M059J (cell line): ENCODE data around the gene RXFP4. TPM values are rescaled to one million over a fixed set of nuclear protein-coding genes. Genes with fewer than 3 reads are reported as not detected.

Source experiments
- DNase-seq: peaks from one replicate; pipeline ENCODE4 v3.0.0-alpha.2; 2012; ENCODE audit warnings: low read depth
- total RNA-seq: library from RNA; depleted of rRNA; stranded (reverse); fragments of >200 nt; shearing (Covaris generic); gene quantifications from 2 replicates; pipeline ENCODE4 v1.2.3, GENCODE V29; 2014

The RXFP4 gene
- total RNA-seq, 1 experiment from 2014 or later, result not detected

GRCh38 chr1:155960081-155960745 is 18.8 kb downstream of the RXFP4 start:
- DNase-seq, result no peak

DNA sequence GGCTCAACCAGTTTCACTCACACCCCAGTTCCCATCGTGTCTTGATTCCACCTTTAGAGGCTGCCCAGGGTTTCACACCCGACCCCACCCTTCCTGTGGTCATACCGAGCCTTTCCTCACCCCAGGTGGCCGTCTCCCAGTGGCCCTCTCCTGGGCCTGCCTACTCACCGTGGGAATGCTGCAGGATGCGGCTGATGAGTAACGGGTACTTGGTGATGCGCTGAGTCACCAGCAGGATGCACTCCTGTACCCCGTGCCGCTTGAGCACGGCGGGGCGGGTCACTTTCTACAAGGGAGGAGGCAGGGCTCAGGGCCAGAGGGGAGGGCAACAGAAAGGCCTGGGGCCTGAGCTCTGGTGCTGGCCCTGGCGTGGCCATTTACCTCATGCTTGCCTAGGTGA is 20.5 kb downstream of the RXFP4 start:
- peak; percentile 98 for DNase-seq

GRCh38 chr1:155962599-155963211 is 21.3 kb downstream of the RXFP4 start:
- peak; percentile 87 for DNase-seq

DNA sequence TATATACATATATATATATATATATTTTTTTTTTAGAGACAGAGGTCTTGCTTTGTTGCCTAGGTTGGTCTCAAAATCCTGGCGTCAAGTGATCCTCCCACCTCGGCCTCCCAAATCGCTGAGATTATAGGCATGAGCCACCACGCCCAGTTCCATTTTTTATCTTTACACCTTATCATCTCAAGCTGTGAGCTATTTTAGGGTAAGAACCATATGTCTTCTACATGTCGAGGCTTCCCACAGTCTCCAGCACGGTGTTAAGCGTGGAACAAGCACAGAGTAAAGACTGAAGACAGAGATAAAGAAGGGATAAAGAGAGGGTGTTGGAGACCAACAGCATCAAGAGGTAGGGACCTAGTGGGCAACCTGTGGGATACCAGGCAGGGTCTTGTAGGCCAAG is 22.8 kb downstream of the RXFP4 start:
- no peak for DNase-seq

GRCh38 chr1:155966135-155966534 is 24.7 kb downstream of the RXFP4 start:
- no peak for DNase-seq

GRCh38 chr1:155966750-155967149 is 25.3 kb downstream of the RXFP4 start:
- DNase-seq, result no peak

- DNase-seq, result no peak
Measured at GRCh38 chr1:155967341-155968050, 26.1 kb downstream of the RXFP4 start.

GRCh38 chr1:155968051-155968400 is 26.6 kb downstream of the RXFP4 start:
- no peak for DNase-seq

- no peak for DNase-seq
Measured at GRCh38 chr1:155968670-155969069, 27.2 kb downstream of the RXFP4 start.

GRCh38 chr1:155969377-155969791 is 27.9 kb downstream of the RXFP4 start:
- no peak for DNase-seq

- peak; percentile 93 for DNase-seq
Measured at GRCh38 chr1:155970531-155971167, 29.2 kb downstream of the RXFP4 start.

- DNase-seq, result no peak
Measured at GRCh38 chr1:155971910-155972809, 30.7 kb downstream of the RXFP4 start.

DNA sequence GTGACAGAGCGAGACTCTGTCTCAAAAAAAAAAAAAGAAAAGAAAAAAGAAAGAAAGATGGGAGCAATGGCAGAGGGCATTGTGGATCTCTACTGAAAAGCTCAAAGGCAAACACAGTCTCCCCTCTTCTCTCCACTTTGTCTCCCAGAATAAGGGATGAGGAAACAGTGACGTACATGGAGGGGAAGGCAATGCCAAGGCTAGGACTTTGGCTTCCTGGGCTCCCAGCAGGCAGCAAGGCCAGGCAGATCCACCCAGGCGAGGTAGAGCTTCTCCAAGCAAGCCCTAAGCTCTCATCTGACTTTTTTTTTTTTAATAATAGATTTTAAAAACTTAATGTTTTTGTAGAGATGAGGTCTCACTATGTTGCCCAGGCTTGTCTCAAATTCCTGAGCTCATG is 32.3 kb downstream of the RXFP4 start:
- DNase-seq, result no peak

GRCh38 chr1:155974208-155975115 is 33.0 kb downstream of the RXFP4 start:
- no peak for DNase-seq

DNA sequence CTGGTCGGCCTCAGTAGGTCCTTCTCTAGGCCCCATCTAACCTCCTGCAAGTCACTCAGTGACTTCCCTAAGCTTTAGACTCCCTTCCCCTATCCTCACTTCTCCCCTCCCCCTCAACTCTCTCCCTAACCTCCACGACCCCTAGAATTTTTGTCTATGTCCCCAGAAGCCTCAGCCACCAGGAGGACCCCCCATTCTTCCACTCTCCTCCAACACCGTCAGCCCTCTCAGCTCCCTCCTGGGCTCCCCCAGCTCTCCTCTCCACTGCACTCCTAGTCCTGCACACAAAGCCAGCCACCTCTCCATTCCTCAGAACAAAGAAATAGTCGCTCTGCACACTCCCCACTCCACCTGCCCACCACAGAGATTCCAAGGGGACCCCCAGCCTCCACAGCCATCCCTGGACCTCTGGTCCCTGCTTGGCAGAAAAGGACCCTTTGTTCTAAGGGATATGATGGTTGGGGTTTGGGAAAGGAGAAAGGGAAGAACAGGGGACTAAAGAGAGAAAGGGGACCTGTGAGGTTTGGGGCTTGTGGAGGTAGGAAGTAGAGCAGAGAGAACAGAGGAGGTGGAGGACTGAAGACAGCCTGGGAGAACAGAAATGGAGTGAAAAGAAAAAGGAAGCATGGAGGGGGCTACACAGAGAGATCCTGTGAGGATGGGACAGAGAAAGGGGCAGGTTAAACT is 34.1 kb downstream of the RXFP4 start:
- DNase-seq, result no peak

DNA sequence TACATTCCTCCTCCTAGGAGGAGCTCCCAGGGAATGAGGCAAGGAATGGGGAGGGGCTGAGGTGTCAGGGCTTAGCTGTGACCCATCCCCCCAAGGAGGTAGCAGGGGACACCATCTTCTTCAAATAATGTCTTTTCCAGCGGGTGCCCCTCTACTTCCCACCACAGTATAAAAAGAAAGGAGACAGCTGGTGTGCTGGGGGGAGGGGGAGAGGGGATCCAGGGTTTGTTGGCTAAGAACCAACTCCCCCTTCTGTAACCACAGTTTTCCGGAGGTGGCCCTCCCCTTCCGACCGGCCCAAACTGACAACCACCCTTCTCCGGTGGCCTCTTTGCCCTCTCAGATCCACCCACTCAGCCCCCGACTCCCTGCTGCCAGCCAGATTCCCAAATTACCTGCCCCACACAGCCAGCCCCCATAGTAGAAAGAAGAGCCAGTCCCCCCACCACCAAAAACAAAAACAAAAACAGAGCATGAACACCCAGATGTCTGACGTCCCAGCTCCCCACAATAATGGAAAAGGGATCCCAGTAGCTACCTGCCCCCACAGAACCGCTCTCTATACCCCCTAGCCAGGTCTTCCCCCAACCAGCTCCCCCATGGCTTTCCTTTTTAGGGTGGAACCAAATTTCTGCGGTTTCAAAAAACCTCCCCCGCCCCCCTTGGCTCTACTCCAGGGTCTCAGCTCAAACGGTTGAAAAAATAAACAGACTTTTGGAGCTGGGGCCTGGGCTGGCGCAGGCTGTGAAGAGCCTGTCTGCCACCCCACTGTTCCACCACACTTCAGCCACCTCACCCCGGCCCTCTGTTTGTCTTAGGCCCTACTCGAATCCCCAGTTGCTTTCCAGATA is 34.8 kb downstream of the RXFP4 start:
- DNase-seq, result peak; percentile 82

DNA sequence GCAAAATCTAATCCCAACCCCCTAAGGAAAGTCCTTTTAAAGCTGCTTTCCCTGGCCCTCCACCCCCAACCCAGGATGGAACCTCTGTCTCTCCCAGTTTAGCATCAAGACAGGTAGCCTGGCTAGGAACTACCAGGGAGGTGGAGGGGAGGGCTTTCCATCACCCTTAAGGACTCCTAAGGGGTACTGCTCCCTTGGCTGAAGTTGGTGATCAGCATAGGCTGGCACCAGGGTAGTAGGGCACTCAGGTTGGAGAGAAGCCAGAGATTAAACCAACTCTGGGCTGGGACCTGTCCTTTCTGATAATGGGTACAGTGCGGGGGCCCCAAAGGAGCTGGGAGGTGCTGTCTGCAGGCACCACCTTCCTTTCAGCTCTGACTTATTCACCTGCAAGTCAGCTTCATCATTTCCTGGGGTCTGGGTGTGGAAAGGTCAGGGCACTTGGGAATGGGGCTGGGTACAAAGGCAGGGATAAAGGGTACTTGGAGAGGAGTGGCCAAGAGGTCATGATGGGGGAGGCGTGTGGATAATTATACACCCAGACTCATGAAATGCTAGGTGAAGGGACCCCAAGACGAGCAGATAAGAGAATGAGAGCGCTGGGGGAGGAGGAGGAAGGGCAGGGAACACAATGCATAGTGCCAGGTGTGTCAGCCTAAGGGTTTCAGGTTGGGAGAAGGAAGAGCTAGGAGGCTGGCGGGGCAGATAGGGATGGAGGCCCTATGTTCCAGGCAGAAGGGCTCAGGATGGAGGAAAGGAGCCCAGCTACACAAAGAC is 35.7 kb downstream of the RXFP4 start:
- DNase-seq, result peak; percentile 14

GRCh38 chr1:155977690-155978324 is 36.4 kb downstream of the RXFP4 start:
- DNase-seq, result peak; percentile 45
